Stimulated activated naive CD8-positive, alpha-beta T cell treated with anti-CD3 and anti-CD28 coated beads, Interleukin-15, amount 100 ng/mL, for 72 hours (primary cell): ENCODE measurements around the gene RTP2.

Experiments used
- ATAC-seq: fragments of 150-1000 bp; cut with Tn5 transposase; 2 replicates; pipeline ENCODE4 v1.10.0; 2021; ENCODE audit warnings: mild to moderate bottlenecking, moderate library complexity
- DNase-seq, 2 donors: peaks; one replicate each; pipeline ENCODE4 v3.0.0; 2021 to 2022
- H3K27ac Mint-ChIP-seq, 2 donors: one replicate each; pipeline ENCODE4 v1.8.0; 2022; ENCODE audit warnings: mild to moderate bottlenecking in 2 of 2, mixed read lengths in 2 of 2, moderate library complexity in 2 of 2
- H3K27me3 Mint-ChIP-seq: one replicate; pipeline ENCODE4 v1.8.0; 2022; ENCODE audit warnings: mixed read lengths
- H3K4me1 Mint-ChIP-seq: one replicate; pipeline ENCODE4 v1.8.0; 2022; ENCODE audit warnings: mild to moderate bottlenecking, mixed read lengths
- H3K4me3 Mint-ChIP-seq, 2 donors: one replicate each; pipeline ENCODE4 v1.8.0; 2022; ENCODE audit warnings: mild to moderate bottlenecking in 2 of 2, mixed read lengths in 2 of 2, moderate library complexity in 1 of 2
- H3K9me3 Mint-ChIP-seq, 2 donors: one replicate each; pipeline ENCODE4 v1.8.0; 2022; ENCODE audit warnings: mixed read lengths in 2 of 2

RTP2 gene

DNA sequence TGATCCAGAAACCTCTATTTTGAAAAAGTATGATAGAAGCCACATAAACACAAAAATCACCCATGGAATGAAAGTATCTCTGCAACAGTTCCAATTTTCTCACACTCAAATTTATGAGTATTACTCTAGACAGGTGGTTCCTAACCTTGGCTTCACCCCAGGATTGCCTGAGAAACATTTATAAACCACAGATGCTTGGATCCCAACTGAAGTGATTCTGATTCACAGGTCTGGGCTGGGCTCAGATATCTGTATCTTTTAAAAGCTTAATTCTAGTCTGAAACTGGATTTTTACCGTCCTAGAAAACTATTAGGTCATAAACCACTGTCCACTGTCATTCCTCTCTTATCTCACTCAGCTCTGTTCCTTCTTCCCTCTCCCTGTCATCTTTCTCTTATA, 24.8 kb downstream of the RTP2 start:
- H3K9me3 Mint-ChIP-seq: no peaks in the 10 kb centered on the region
- ATAC-seq: no peak
- peaks cover 79% of the 10 kb centered on the region for H3K27me3 Mint-ChIP-seq

DNA sequence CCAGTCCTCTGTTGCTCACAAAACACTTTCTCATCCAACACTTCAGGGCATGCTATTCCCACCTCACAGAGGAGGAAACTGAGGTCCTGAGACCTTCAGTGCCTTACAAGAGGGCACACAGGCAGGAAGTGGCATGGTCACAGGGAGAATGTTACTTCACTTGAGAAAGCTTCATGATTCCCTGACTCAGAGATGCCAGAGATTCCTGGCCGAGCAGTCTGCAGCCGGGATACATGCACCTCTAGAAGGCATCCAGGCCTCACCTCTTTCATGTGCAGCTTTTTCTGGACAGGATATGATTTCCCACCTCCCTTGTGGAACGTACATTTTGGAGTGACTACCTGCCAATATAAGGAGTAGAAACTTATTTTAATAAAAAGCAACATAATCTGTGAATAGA, 29.3 kb downstream of the RTP2 start:
- ATAC-seq (no peak), DNase-seq (no peak)
- Mint-ChIP-seq H3K4me3 (no peak overlapping the region), H3K27ac (no peak overlapping the region), H3K9me3 (no peaks in the 10 kb centered on the region), H3K4me1 (no peaks in the 10 kb centered on the region), H3K27me3 (peaks cover 86% of the 10 kb centered on the region)

More for the DNA sequence above, 24.8 kb downstream of the RTP2 start:
- peaks cover 6% of the 10 kb centered on the region for H3K4me1 Mint-ChIP-seq
- DNase-seq: no peak
- no peak overlapping the region for H3K4me3 Mint-ChIP-seq
- no peak overlapping the region for H3K27ac Mint-ChIP-seq

DNA sequence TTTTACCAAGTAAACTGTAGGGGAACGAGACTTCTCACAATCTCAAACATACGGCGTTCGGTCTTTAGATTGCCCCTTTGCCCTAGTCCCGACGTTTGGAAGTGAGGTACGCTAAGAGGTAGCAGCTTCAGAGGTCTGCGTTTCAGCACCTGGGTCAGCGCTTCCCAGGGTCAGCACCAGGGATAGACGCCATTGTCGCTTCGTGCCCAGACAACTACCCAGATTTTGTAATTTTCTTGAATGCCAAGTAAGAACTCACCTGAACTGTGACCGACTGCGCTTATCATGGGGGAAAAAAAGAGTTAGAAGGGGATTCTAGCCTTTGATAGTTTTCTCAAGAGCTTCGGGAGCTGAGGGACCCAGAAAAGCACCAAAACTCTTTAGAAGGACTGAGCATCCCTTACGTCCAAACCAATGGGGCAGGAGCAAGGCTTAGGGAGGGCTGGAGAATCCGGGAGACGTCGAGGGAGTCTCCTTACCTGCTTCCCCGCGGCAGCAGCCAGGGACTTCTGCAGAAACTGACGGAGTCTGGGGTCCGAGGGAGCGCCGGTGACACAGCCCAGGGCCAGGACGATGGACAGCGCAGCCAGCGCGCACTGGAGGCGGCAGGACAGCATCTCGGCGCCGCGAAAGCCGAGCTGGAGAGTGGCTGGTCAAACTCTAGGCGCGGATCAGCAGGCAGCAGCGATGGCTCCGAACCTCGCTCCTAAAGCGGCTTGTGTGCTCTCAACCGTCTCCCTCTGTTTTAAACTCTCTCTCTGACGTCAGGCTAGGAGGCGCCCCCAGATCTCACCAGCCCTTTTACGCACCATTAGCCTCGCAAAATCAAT, 32.5 kb downstream of the RTP2 start, which contains the start of gene SST:
TSS of gene SST (minus strand) at position 720 of the 830 bp plus-strand sequence. CDS start at position 617, 103 bp downstream.
- Mint-ChIP-seq H3K27me3 (peaks cover 75% of the 10 kb centered on the region), H3K4me3 (no peak within 1 kb of the TSS), H3K4me1 (peaks cover 6% of the 10 kb centered on the region), H3K27ac (no peak within 1 kb of the TSS), H3K9me3 (no peaks in the 10 kb centered on the region)
- ATAC-seq (no peak), DNase-seq (peak in 1 of 2 donors; percentile 4)

DNA sequence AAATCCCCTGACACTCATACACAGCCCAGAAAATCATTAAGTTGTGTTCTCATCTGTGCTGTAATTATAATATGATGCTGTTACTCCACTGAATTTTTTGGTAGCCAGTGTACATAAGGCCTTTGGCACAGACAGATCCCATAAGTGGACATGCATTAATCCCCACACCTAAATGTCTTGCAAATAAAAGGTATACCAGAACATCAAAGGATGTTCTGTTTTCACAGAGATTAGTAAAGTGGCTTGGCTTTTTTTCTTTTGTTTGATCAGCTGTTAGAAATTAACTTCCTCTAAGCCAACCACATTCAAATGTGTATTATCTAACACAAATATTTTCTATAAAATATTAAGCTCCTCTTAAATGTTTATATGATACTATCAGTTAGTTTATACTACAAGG, 34.8 kb downstream of the RTP2 start:
- peaks cover 9% of the 10 kb centered on the region for H3K4me1 Mint-ChIP-seq
- ATAC-seq (no peak), DNase-seq (no peak)
- peaks cover 63% of the 10 kb centered on the region for H3K27me3 Mint-ChIP-seq
- H3K27ac Mint-ChIP-seq: no peak overlapping the region
- H3K9me3 Mint-ChIP-seq: no peaks in the 10 kb centered on the region
- no peak overlapping the region for H3K4me3 Mint-ChIP-seq

DNA sequence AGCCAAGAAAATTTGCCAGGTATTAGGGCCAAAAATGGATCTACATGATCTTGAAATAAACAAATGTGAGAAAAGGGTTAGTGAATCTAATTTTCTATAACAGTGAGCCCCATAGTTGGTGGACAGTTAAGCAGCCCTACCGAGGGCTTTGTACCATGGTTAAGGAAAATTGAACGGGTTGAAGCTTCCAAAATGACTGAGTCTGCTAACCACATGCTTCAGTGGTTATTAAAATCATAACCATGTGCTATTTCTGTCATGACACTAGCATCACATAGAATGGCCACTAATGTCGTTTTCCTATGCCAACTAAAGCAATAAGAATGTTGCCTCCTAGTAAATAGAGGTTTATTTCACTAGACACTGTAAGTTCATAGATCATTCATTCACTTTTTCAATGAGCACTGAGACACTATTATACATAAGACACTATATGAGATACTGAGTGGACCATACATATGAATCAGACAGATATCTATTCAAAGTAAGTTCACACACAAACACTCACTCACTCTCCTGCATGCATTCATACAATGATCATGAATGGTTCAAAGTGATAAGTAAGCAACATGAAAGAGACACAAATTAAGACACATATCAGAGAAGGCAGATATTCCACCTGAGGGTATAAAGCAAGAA, 36.5 kb downstream of the RTP2 start:
- DNase-seq (no peak), ATAC-seq (peak; percentile 53)
- no peaks in the 10 kb centered on the region for H3K9me3 Mint-ChIP-seq
- peaks cover 9% of the 10 kb centered on the region for H3K4me1 Mint-ChIP-seq
- peaks cover 49% of the 10 kb centered on the region for H3K27me3 Mint-ChIP-seq
- H3K27ac Mint-ChIP-seq: no peak overlapping the region
- no peak overlapping the region for H3K4me3 Mint-ChIP-seq

DNA sequence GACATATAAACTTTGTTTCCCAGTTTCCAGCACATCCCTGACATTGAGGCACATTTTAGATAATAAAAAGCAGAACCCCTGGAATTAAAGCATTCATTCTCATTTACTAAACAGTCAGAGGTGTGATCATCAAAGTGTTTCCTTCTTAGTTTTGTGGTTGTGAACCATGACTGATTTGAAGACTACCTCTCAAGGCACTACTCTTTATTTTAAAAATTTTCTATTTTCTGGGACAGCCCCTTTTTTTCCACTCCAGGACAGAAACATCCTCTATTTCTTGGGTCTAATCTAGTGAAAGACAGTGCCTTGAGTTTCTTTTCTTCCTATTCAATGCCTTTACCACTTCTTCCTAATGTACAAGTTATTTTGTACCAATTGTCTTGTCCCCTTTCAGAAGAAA, 37.3 kb downstream of the RTP2 start:
- H3K27me3 Mint-ChIP-seq: peaks cover 49% of the 10 kb centered on the region
- DNase-seq (no peak), ATAC-seq (peak; percentile 85)
- no peaks in the 10 kb centered on the region for H3K9me3 Mint-ChIP-seq
- H3K4me1 Mint-ChIP-seq: peaks cover 9% of the 10 kb centered on the region
- H3K27ac Mint-ChIP-seq: no peak overlapping the region
- peak overlapping the region in 1 of 2 donors; percentile 1 for H3K4me3 Mint-ChIP-seq

DNA sequence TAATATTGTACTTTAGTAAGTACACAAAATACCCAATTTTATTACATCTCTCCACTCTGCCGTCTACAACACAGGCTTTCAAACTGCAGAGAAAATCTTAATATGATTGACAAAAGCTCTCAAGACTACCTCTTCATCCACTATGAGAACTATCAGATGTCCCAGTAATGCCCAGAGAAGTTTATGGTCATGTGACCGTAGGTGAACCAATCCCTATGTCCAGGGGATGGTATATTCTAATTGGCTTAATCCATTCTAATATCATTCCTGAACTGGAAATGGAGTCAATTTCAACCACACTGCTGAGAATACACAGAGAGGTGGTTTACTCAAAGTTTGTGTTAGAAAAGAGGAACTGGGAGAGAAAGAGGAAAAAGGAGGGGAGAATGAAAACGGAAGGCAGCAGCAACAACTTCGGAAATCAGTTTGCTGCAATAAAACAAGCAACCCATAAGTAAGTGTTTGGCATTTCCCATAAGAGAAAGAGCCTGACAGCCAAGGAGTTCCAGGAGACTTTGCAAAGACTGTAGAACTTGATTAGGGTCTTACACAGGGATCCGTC, 39.4 kb downstream of the RTP2 start:
- Mint-ChIP-seq H3K27ac (no peak overlapping the region), H3K4me3 (no peak overlapping the region), H3K27me3 (peaks cover 45% of the 10 kb centered on the region), H3K4me1 (peaks cover 9% of the 10 kb centered on the region), H3K9me3 (no peaks in the 10 kb centered on the region)
- ATAC-seq (no peak), DNase-seq (no peak)

DNA sequence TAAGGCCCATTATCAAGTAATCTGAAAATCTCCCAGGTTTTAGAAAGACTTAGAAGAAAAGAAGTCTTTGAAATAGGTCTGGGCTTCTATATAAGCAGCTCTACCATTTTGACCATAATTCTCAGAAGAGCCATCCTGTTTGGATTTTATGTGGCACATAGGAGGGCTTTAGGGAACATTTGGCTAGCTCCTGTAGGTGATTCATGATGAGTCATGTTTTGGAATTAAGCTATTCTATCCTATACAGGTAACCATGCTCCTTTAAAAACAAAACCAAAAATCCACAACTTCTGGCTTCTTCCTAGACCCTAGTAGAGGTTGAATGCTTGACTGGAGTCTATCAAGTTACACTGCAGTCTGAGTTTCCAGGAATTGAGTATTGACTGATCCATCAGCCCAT, 41.1 kb downstream of the RTP2 start:
- H3K4me1 Mint-ChIP-seq: peaks cover 9% of the 10 kb centered on the region

DNA sequence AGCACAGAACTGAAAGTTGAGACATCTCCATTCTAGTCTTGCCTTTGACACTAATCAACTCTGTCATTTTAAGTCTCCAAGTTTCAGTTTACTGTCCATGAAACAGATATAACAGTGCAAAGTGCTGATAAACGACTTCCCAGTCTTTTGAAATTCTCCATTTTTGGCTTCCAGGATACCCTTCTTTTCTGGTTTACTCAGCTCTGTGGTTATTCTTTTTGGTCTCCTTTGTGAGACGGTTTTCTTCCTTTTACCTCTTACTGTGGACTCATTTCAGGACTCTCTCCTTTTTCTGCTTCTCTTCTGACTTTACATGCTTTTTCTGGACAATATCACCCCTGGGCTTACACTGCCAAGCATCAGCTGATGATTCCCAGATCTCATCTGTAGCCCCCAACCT, 51.1 kb downstream of the RTP2 start:
- Mint-ChIP-seq H3K27ac (no peak overlapping the region), H3K9me3 (no peaks in the 10 kb centered on the region), H3K4me1 (no peaks in the 10 kb centered on the region), H3K27me3 (peaks cover 79% of the 10 kb centered on the region), H3K4me3 (no peak overlapping the region)
- ATAC-seq (no peak), DNase-seq (no peak)

More for the DNA sequence above, 41.1 kb downstream of the RTP2 start:
- Mint-ChIP-seq H3K4me3 (no peak overlapping the region), H3K9me3 (no peaks in the 10 kb centered on the region), H3K27ac (no peak overlapping the region), H3K27me3 (peaks cover 41% of the 10 kb centered on the region)
- DNase-seq (no peak), ATAC-seq (no peak)
